HepG2 (cell line): ENCODE results near the gene PLEKHG2. TPM values are rescaled to one million over a fixed set of nuclear protein-coding genes. Genes with fewer than 3 reads are reported as not detected.

ENCODE experiments used
- ATF7 ChIP-seq, 2 experiments: fragments of 450-650 bp in 1 of 2; sonication (generic) in 1 of 2; formaldehyde crosslinking in 1 of 2; IDR thresholded peaks; 2 replicates each; pipeline versions ENCODE4 v1.4.0 to v1.6.1; 2016 to 2020; ENCODE audit warnings: antibody characterized with exemption in 1 of 2, mild to moderate bottlenecking in 1 of 2, missing genetic modification reagents in 1 of 2
- CC2D1A ChIP-seq: sonication (generic); formaldehyde crosslinking; IDR thresholded peaks from 2 replicates; pipeline ENCODE4 v1.8.1; 2023; ENCODE audit warnings: mild to moderate bottlenecking, missing genetic modification reagents
- EP300 ChIP-seq, 3 experiments: sonication (generic) in 1 of 3; formaldehyde crosslinking in 1 of 3; IDR thresholded peaks; 2 replicates each; pipeline versions ENCODE4 v1.5.1 to v1.6.1; 2011 to 2020; ENCODE audit warnings: low read depth in 2 of 3, low read length in 2 of 3, borderline replicate concordance in 1 of 3, improper control_type of control experiment in 1 of 3, mild to moderate bottlenecking in 1 of 3, missing genetic modification reagents in 1 of 3, moderate library complexity in 1 of 3
- IRX3 ChIP-seq: sonication (generic); formaldehyde crosslinking; IDR thresholded peaks from 2 replicates; pipeline ENCODE4 v1.8.1; 2023; ENCODE audit warnings: mild to moderate bottlenecking, low read depth, missing genetic modification reagents, borderline replicate concordance
- ISL2 ChIP-seq: sonication (generic); formaldehyde crosslinking; IDR thresholded peaks from 2 replicates; pipeline ENCODE4 v1.5.0; 2020; ENCODE audit warnings: missing genetic modification reagents
- KLF16 ChIP-seq, 2 experiments: sonication (generic) in 1 of 2; formaldehyde crosslinking in 1 of 2; IDR thresholded peaks; 2 replicates each; pipeline versions ENCODE4 v1.6.1 to v1.8.0; 2016 to 2023; ENCODE audit warnings: missing genetic modification reagents in 2 of 2, missing compliant biosample characterization in 1 of 2
- MIER3 ChIP-seq: IDR thresholded peaks from 2 replicates; pipeline ENCODE4 v1.6.1; 2016; ENCODE audit warnings: missing compliant biosample characterization, borderline replicate concordance
- NFRKB ChIP-seq: fragments of 450-650 bp; IDR thresholded peaks from 2 replicates; pipeline ENCODE4 v1.6.1; 2017
- SIN3A ChIP-seq: IDR thresholded peaks from 2 replicates; pipeline ENCODE4 v1.6.1; 2011; ENCODE audit warnings: low read depth, mild to moderate bottlenecking, control low read depth, low read length, borderline replicate concordance
- SMC3 ChIP-seq: IDR thresholded peaks from 2 replicates; pipeline ENCODE4 v1.6.1; 2011; ENCODE audit warnings: low read length, improper control_type of control experiment
- ZFP1 ChIP-seq: IDR thresholded peaks from 2 replicates; pipeline ENCODE4 v1.6.1; 2016
- ZNF136 ChIP-seq: sonication (generic); formaldehyde crosslinking; IDR thresholded peaks from 2 replicates; pipeline ENCODE4 v1.8.1; 2022; ENCODE audit warnings: low read depth, mild to moderate bottlenecking, moderate library complexity, missing genetic modification reagents
- ZNF274 ChIP-seq: sonication (generic); formaldehyde crosslinking; IDR thresholded peaks from 2 replicates; pipeline ENCODE4 v1.5.1; 2020; ENCODE audit warnings: mild to moderate bottlenecking, missing genetic modification reagents
- ZNF367 ChIP-seq: sonication (generic); formaldehyde crosslinking; IDR thresholded peaks from 2 replicates; pipeline ENCODE4 v1.4.0; 2020; ENCODE audit warnings: missing genetic modification reagents, borderline replicate concordance
- ZNF614 ChIP-seq: IDR thresholded peaks from 2 replicates; pipeline ENCODE4 v1.6.1; 2018; ENCODE audit warnings: missing biosample characterization, missing genetic modification reagents, inconsistent platforms, borderline replicate concordance
- ZNF749 ChIP-seq: sonication (generic); formaldehyde crosslinking; IDR thresholded peaks from 2 replicates; pipeline ENCODE4 v1.8.0; 2022; ENCODE audit warnings: mild to moderate bottlenecking, missing genetic modification reagents, moderate library complexity, borderline replicate concordance
- ZNF883 ChIP-seq: sonication (generic); formaldehyde crosslinking; IDR thresholded peaks from 2 replicates; pipeline ENCODE4 v1.5.1; 2020; ENCODE audit warnings: mild to moderate bottlenecking, missing genetic modification reagents; ENCODE audit errors: not compliant biosample characterization
- ZZZ3 ChIP-seq: sonication (generic); formaldehyde crosslinking; IDR thresholded peaks from 2 replicates; pipeline ENCODE4 v1.4.0; 2020; ENCODE audit warnings: missing genetic modification reagents, mild to moderate bottlenecking, borderline replicate concordance
- polyA plus RNA-seq, 8 experiments: library from polyadenylated mRNA; depleted of rRNA in 3 of 8; stranded (reverse) in 7 of 8; unstranded in 1 of 8; fragments of >200 nt; fragmentation: Illumina TruSeq in 4 of 8; extraction: Trizol in 4 of 8; gene quantifications; 2 replicates each; pipeline versions ENCODE4 v1.2.1 to v1.2.3, GENCODE V29; 2011 to 2016; ENCODE audit warnings: low read depth in 4 of 8, missing spikeins in 1 of 8, mixed read lengths in 1 of 8; ENCODE audit not compliant: insufficient read depth in 1 of 8
- total RNA-seq, 5 experiments: library from RNA; depleted of rRNA; stranded (reverse); fragments of >200 nt; fragmentation: Illumina TruSeq; extraction: Trizol; gene quantifications; 2 replicates each; pipeline ENCODE4 v1.2.3, GENCODE V29; 2016; ENCODE audit warnings: low read depth in 1 of 5
- TF ChIP-seq, protein P1 (sequence below): sonication (generic); formaldehyde crosslinking; IDR thresholded peaks from 2 replicates; pipeline ENCODE4 v1.4.0; 2020; ENCODE audit warnings: mild to moderate bottlenecking, missing genetic modification reagents
- TF ChIP-seq, protein P2 (sequence below): sonication (generic); formaldehyde crosslinking; IDR thresholded peaks from 2 replicates; pipeline ENCODE4 v1.4.0; 2020; ENCODE audit warnings: missing genetic modification reagents
- TF ChIP-seq, protein P3 (sequence below): sonication (generic); formaldehyde crosslinking; IDR thresholded peaks from 2 replicates; pipeline ENCODE4 v1.5.0; 2020; ENCODE audit warnings: mild to moderate bottlenecking, missing genetic modification reagents
- TF ChIP-seq, protein P4 (sequence below): sonication (generic); formaldehyde crosslinking; IDR thresholded peaks from 2 replicates; pipeline ENCODE4 v1.4.0; 2020; ENCODE audit warnings: mild to moderate bottlenecking, missing genetic modification reagents

The PLEKHG2 gene
- total and polyA plus RNA-seq, 2 of the 13 experiments (the other 11 are each of a cell fraction or from before 2014, with no cell fraction given) = 3.6 to 6.8 TPM

DNA sequence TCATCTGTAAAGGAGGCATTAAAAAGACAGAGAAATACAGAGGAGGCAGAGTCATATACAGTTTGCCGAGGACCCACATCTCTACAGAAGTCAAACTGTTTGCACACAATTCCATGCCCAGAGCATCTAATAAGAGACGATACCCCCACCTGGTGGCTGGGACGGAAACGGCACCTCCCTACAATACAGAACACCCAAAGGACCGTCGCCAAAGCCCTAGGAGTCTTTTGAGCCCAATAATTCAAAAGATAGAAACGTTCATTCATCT, 703 bp upstream of the PLEKHG2 start (continued):
- TF ChIP-seq, protein P1, sequence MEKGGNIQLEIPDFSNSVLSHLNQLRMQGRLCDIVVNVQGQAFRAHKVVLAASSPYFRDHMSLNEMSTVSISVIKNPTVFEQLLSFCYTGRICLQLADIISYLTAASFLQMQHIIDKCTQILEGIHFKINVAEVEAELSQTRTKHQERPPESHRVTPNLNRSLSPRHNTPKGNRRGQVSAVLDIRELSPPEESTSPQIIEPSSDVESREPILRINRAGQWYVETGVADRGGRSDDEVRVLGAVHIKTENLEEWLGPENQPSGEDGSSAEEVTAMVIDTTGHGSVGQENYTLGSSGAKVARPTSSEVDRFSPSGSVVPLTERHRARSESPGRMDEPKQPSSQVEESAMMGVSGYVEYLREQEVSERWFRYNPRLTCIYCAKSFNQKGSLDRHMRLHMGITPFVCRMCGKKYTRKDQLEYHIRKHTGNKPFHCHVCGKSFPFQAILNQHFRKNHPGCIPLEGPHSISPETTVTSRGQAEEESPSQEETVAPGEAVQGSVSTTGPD (CRISPR knock-in tag) = no peak
- no peak for TF ChIP-seq MIER3 (CRISPR knock-in tag)
- TF ChIP-seq ZNF883 (CRISPR knock-in tag) = no peak
- TF ChIP-seq, protein P2, sequence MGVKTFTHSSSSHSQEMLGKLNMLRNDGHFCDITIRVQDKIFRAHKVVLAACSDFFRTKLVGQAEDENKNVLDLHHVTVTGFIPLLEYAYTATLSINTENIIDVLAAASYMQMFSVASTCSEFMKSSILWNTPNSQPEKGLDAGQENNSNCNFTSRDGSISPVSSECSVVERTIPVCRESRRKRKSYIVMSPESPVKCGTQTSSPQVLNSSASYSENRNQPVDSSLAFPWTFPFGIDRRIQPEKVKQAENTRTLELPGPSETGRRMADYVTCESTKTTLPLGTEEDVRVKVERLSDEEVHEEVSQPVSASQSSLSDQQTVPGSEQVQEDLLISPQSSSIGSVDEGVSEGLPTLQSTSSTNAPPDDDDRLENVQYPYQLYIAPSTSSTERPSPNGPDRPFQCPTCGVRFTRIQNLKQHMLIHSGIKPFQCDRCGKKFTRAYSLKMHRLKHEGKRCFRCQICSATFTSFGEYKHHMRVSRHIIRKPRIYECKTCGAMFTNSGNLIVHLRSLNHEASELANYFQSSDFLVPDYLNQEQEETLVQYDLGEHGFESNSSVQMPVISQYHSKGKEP (CRISPR knock-in tag) = no peak
- peak; percentile 29; the same call in 1 of the 2 replicates for TF ChIP-seq ZFP1 (CRISPR knock-in tag)
- no peak for TF ChIP-seq SIN3A
- no peak for TF ChIP-seq ZNF274 (CRISPR knock-in tag)
- TF ChIP-seq NFRKB = no peak
- no peak for TF ChIP-seq ISL2 (CRISPR knock-in tag)
- no peak for TF ChIP-seq ATF7 (IDR thresholded peaks at IDR 0.05)
- 0 out of 2 replicates have a peak, but pooled peaks have one; percentile 2 for TF ChIP-seq ATF7 (CRISPR knock-in tag; IDR thresholded peaks at IDR 0.05)
- no peak for TF ChIP-seq ZNF136 (CRISPR knock-in tag)
- TF ChIP-seq ZZZ3 (CRISPR knock-in tag) = no peak
- no peak for TF ChIP-seq EP300 (IDR thresholded peaks at IDR 0.05; ENCODE audit: low read depth in 2 of 2, low read length in 2 of 2)
- no peak for TF ChIP-seq EP300 (CRISPR knock-in tag; IDR thresholded peaks at IDR 0.05; ENCODE audit: borderline replicate concordance)
- 0 out of 2 replicates have a peak, but pooled peaks have one; percentile 57 for TF ChIP-seq CC2D1A
- TF ChIP-seq ZNF749 (CRISPR knock-in tag) = no peak
- no peak for TF ChIP-seq ZNF614 (CRISPR knock-in tag)
- TF ChIP-seq SMC3 = peak; percentile 98
- TF ChIP-seq, protein P3, sequence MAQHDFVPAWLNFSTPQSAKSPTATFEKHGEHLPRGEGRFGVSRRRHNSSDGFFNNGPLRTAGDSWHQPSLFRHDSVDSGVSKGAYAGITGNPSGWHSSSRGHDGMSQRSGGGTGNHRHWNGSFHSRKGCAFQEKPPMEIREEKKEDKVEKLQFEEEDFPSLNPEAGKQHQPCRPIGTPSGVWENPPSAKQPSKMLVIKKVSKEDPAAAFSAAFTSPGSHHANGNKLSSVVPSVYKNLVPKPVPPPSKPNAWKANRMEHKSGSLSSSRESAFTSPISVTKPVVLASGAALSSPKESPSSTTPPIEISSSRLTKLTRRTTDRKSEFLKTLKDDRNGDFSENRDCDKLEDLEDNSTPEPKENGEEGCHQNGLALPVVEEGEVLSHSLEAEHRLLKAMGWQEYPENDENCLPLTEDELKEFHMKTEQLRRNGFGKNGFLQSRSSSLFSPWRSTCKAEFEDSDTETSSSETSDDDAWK = no peak
- no peak for TF ChIP-seq ZNF367 (CRISPR knock-in tag)
- TF ChIP-seq, protein P4, sequence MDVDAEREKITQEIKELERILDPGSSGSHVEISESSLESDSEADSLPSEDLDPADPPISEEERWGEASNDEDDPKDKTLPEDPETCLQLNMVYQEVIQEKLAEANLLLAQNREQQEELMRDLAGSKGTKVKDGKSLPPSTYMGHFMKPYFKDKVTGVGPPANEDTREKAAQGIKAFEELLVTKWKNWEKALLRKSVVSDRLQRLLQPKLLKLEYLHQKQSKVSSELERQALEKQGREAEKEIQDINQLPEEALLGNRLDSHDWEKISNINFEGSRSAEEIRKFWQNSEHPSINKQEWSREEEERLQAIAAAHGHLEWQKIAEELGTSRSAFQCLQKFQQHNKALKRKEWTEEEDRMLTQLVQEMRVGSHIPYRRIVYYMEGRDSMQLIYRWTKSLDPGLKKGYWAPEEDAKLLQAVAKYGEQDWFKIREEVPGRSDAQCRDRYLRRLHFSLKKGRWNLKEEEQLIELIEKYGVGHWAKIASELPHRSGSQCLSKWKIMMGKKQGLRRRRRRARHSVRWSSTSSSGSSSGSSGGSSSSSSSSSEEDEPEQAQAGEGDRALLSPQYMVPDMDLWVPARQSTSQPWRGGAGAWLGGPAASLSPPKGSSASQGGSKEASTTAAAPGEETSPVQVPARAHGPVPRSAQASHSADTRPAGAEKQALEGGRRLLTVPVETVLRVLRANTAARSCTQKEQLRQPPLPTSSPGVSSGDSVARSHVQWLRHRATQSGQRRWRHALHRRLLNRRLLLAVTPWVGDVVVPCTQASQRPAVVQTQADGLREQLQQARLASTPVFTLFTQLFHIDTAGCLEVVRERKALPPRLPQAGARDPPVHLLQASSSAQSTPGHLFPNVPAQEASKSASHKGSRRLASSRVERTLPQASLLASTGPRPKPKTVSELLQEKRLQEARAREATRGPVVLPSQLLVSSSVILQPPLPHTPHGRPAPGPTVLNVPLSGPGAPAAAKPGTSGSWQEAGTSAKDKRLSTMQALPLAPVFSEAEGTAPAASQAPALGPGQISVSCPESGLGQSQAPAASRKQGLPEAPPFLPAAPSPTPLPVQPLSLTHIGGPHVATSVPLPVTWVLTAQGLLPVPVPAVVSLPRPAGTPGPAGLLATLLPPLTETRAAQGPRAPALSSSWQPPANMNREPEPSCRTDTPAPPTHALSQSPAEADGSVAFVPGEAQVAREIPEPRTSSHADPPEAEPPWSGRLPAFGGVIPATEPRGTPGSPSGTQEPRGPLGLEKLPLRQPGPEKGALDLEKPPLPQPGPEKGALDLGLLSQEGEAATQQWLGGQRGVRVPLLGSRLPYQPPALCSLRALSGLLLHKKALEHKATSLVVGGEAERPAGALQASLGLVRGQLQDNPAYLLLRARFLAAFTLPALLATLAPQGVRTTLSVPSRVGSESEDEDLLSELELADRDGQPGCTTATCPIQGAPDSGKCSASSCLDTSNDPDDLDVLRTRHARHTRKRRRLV (CRISPR knock-in tag) = no peak
- no peak for TF ChIP-seq IRX3 (CRISPR knock-in tag)
- TF ChIP-seq KLF16 (CRISPR knock-in tag; IDR thresholded peaks at IDR 0.05) = no peak
